PC-3 (cell line): ENCODE results near the gene ATP8A1. TPM values are rescaled to one million over a fixed set of nuclear protein-coding genes. Genes with fewer than 3 reads are reported as not detected.

Experiments
- ATAC-seq: fragments of 200-7000 bp; cut with Tn5 transposase; 2 replicates; pipeline ENCODE4 v1.9.1; 2020; ENCODE audit warnings: mild to moderate bottlenecking, moderate library complexity
- BruUV-seq: library from RNA; stranded (reverse); fragments of 400-500 nt; replicated peaks from 2 replicates; lab custom pipeline; 2021; lab: Mats Ljungman, UMichigan
- CTCF ChIA-PET: fragments of 300-600 bp; sonication (Branson Sonifier 250); formaldehyde crosslinking; loops from one replicate; lab custom pipeline; 2022; ENCODE audit warnings: antibody characterized with exemption; lab: Charles Lee
- POLR2A ChIA-PET: fragments of 300-600 bp; sonication (Branson Sonifier 250); formaldehyde crosslinking; loops from one replicate; lab custom pipeline; 2022; ENCODE audit warnings: antibody characterized with exemption; ENCODE audit not compliant: unreplicated experiment; lab: Charles Lee
- DNase-seq: peaks from one replicate; pipeline ENCODE4 v3.0.0-alpha.2; 2015
- H2AFZ ChIP-seq: fragments of 300-600 bp; sonication (generic); 2 replicates; pipeline ENCODE4 v1.6.0; 2016; ENCODE audit warnings: antibody characterized with exemption, low read length
- H3F3A ChIP-seq: fragments of 300-600 bp; sonication (generic); one replicate; pipeline ENCODE4 v1.6.0; 2017; ENCODE audit warnings: antibody characterized with exemption, low read length, control low read depth, mild to moderate bottlenecking; ENCODE audit not compliant: unreplicated experiment
- H3K27ac ChIP-seq: fragments of 300-600 bp; sonication (generic); 2 replicates; pipeline ENCODE4 v1.5.1; 2016; ENCODE audit warnings: mild to moderate bottlenecking, low read length
- H3K27me3 ChIP-seq: fragments of 300-600 bp; sonication (generic); 2 replicates; pipeline ENCODE4 v1.6.1; 2016; ENCODE audit warnings: low read length, mixed read lengths
- H3K36me3 ChIP-seq: fragments of 300-600 bp; sonication (generic); 2 replicates; pipeline ENCODE4 v1.6.1; 2016; ENCODE audit warnings: low read depth, mixed run types, low read length, mixed read lengths
- H3K4me1 ChIP-seq: fragments of 300-600 bp; sonication (generic); 2 replicates; pipeline ENCODE4 v1.5.1; 2016; ENCODE audit warnings: low read length; ENCODE audit not compliant: insufficient read depth
- H3K4me2 ChIP-seq: fragments of 300-600 bp; sonication (generic); 2 replicates; pipeline ENCODE4 v1.6.0; 2016; ENCODE audit warnings: low read length
- H3K4me3 ChIP-seq: fragments of 300-600 bp; sonication (generic); 2 replicates; pipeline ENCODE4 v1.5.1; 2016; ENCODE audit warnings: mild to moderate bottlenecking, low read length, mixed read lengths
- H3K79me2 ChIP-seq: fragments of 300-600 bp; sonication (generic); 2 replicates; pipeline ENCODE4 v1.6.1; 2017; ENCODE audit warnings: low read length, mixed read lengths
- H3K9ac ChIP-seq: fragments of 300-600 bp; sonication (generic); 2 replicates; pipeline ENCODE4 v1.6.0; 2016; ENCODE audit warnings: mild to moderate bottlenecking, low read length
- H3K9me2 ChIP-seq: fragments of 300-600 bp; sonication (generic); replicated peaks from 2 replicates; pipeline ENCODE4 v1.6.1; 2016; ENCODE audit warnings: mixed run types, low read length, mixed read lengths
- H3K9me3 ChIP-seq: fragments of 300-600 bp; sonication (generic); 2 replicates; pipeline ENCODE4 v1.6.1; 2016; ENCODE audit warnings: low read length, mixed read lengths
- H4K20me1 ChIP-seq: fragments of 300-600 bp; sonication (generic); 2 replicates; pipeline ENCODE4 v1.6.1; 2016; ENCODE audit warnings: low read length, mixed read lengths
- EZH2 ChIP-seq: fragments of 300-600 bp; sonication (generic); IDR thresholded peaks from one replicate; pipeline ENCODE4 v1.6.1; 2017; ENCODE audit warnings: antibody characterized with exemption, mild to moderate bottlenecking, low read length; ENCODE audit not compliant: unreplicated experiment
- EZH2phosphoT487 ChIP-seq: fragments of 300-600 bp; sonication (generic); IDR thresholded peaks from 2 replicates; pipeline ENCODE4 v1.6.1; 2018; ENCODE audit warnings: mild to moderate bottlenecking, antibody characterized with exemption, low read length, borderline replicate concordance
- intact Hi-C: fragments of 100-400 bp; cut with micrococcal nuclease; formaldehyde crosslinking; loops from 2 replicates; pipeline ENCODE4 v1.9.0; 2023
- total RNA-seq: library from RNA; depleted of rRNA; stranded (reverse); fragments of >200 nt; gene quantifications from 2 replicates; pipeline ENCODE4 v1.2.3, GENCODE V29; 2014
- TF ChIP-seq, protein P1 (sequence below): fragments of 300-600 bp; sonication (generic); conservative IDR thresholded peaks from 2 replicates; pipeline ENCODE4 v1.5.1; 2017; ENCODE audit warnings: antibody characterized with exemption, low read depth, mild to moderate bottlenecking, low read length

Gene ATP8A1
- total RNA-seq, 1 experiment from 2014 or later, result 3.9 TPM

DNA sequence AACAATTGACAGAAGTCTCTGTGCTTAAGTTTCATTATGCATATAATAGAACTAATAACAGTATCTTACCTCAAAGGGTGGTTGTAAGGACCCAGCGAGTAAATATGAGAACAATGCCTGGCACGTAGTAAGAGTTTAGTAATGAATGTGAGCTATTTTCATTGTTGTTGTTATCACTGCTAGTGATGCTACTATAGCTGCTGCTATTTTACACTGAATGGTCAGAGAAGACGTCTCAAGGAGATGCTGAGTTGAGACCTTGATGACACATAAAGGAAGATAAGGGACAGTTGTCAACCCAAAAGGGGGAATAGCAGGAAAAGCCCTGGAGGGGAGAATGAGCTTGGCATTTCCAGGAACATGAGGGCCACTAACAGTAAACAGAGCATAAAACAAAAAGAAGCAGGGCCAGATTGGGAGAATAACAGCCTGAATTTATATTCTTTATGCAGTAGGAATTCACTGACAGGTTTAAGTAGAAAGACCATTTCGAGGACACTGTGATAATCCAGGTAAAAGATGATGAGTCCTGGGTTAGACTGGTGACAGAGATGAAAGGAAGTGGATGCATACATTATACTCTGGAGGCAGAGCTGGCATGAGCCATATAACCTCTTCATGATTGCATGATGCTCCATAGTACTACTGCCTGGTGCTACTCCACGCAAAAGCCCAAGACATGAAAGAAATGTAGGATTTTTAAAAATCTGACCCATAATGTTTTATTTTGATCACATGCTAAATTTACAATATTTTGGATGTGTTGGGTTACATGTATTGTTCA is 23.1 kb downstream of the ATP8A1 start:
- CTCF ChIA-PET, result no interaction called here
- no peak for ATAC-seq
- no peaks in the 10 kb centered on the region for H4K20me1 ChIP-seq
- POLR2A ChIA-PET, result no interaction called here
- no peaks in the 10 kb centered on the region for H3K36me3 ChIP-seq
- no peaks in the 10 kb centered on the region for H3K9me3 ChIP-seq
- no peak overlapping the region for H3K9ac ChIP-seq
- no peak overlapping the region for H3K4me3 ChIP-seq
- no peaks in the 10 kb centered on the region for H3F3A ChIP-seq
- no peak overlapping the region for H2AFZ ChIP-seq
- DNase-seq, result no peak
- H3K4me2 ChIP-seq, result no peak overlapping the region
- H3K27me3 ChIP-seq, result no peaks in the 10 kb centered on the region
- no peaks in the 10 kb centered on the region for H3K9me2 ChIP-seq
- H3K4me1 ChIP-seq, result peaks cover 20% of the 10 kb centered on the region
- no peak overlapping the region for H3K27ac ChIP-seq
- TF ChIP-seq EZH2phosphoT487 (no peak), EZH2 (no peak)
- TF ChIP-seq, protein P1, sequence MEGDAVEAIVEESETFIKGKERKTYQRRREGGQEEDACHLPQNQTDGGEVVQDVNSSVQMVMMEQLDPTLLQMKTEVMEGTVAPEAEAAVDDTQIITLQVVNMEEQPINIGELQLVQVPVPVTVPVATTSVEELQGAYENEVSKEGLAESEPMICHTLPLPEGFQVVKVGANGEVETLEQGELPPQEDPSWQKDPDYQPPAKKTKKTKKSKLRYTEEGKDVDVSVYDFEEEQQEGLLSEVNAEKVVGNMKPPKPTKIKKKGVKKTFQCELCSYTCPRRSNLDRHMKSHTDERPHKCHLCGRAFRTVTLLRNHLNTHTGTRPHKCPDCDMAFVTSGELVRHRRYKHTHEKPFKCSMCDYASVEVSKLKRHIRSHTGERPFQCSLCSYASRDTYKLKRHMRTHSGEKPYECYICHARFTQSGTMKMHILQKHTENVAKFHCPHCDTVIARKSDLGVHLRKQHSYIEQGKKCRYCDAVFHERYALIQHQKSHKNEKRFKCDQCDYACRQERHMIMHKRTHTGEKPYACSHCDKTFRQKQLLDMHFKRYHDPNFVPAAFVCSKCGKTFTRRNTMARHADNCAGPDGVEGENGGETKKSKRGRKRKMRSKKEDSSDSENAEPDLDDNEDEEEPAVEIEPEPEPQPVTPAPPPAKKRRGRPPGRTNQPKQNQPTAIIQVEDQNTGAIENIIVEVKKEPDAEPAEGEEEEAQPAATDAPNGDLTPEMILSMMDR, result no peak
- intact Hi-C loops, result no loop called here
- no TSS peak for BruUV-seq
- no peaks in the 10 kb centered on the region for H3K79me2 ChIP-seq

DNA sequence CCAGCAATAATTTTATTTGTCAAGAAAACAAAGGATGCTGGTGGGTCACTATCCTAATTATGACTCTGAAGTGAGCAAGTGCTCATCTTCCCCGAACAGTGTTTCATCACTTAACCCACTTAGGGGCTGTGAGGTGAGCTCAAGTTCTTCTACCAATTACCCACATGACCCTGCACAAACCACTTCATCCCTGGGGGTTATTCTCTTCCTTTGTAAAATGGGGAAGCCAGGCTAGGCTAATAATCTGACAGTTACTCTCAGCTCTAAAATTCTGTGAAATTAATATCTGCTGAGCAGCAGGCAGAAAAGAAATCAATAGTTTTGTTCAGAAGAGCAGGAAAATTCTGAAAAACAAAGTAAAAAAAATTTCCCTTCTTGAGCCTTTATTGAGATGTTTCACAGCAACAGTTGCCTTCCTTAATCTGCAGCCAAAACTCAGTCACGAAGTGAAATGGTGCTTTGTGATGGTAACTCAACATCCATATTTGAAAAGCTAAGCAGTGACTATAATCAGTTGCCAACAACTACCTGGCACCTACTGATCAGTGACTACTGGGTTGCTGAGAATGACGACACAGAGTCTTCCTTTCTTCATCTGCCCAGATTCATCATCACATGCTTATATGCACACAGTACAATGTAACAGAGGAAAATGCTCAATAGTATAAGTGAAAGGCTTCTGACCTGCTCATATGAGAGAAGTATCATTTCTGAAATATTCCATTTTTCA is 24.1 kb downstream of the ATP8A1 start:
- H3K27ac ChIP-seq, result no peak overlapping the region
- ATAC-seq (no peak), DNase-seq (no peak)
- H3K27me3 ChIP-seq, result no peaks in the 10 kb centered on the region
- no peaks in the 10 kb centered on the region for H3K9me2 ChIP-seq
- no peak overlapping the region for H3K4me2 ChIP-seq
- no peak overlapping the region for H2AFZ ChIP-seq
- H3F3A ChIP-seq, result no peaks in the 10 kb centered on the region
- H3K4me1 ChIP-seq, result peaks cover 20% of the 10 kb centered on the region
- no peak overlapping the region for H3K9ac ChIP-seq
- no peak for TF ChIP-seq EZH2phosphoT487
- no peak for TF ChIP-seq EZH2
- TF ChIP-seq, protein P1, result no peak
- no peaks in the 10 kb centered on the region for H4K20me1 ChIP-seq
- H3K4me3 ChIP-seq, result no peak overlapping the region
- CTCF ChIA-PET, result no interaction called here
- no TSS peak for BruUV-seq
- no peaks in the 10 kb centered on the region for H3K36me3 ChIP-seq
- intact Hi-C loops, result no loop called here
- POLR2A ChIA-PET, result no interaction called here
- H3K9me3 ChIP-seq, result no peaks in the 10 kb centered on the region
- no peaks in the 10 kb centered on the region for H3K79me2 ChIP-seq
